22Rv1 (cell line): ENCODE data around the gene POLD3.

Source experiments
- CTCF ChIP-seq: fragments of 450-650 bp; IDR thresholded peaks from 2 replicates; pipeline ENCODE4 v1.5.1; 2017; ENCODE audit warnings: mild to moderate bottlenecking
- ZFX ChIP-seq: fragments of 450-650 bp; IDR thresholded peaks from 2 replicates; pipeline ENCODE4 v1.6.1; 2017; ENCODE audit warnings: antibody characterized with exemption, borderline replicate concordance

- no peak for TF ChIP-seq CTCF
- no peak for TF ChIP-seq ZFX
Measured at GRCh38 chr11:74577624-74578396, 14.6 kb upstream of the POLD3 start.
